SK-N-SH (cell line): Measurements from ENCODE around the gene LCNL1.

Experiments used
- CTCF ChIP-seq: fragments of 200-600 bp; sonication (generic); IDR thresholded peaks from 2 replicates; pipeline ENCODE4 v1.6.1; 2017; ENCODE audit warnings: antibody characterized with exemption, mild to moderate bottlenecking, moderate library complexity
- GABPA ChIP-seq: IDR thresholded peaks from 2 replicates; pipeline ENCODE4 v1.4.0; 2012; ENCODE audit warnings: low read depth, mild to moderate bottlenecking
- MAX ChIP-seq: IDR thresholded peaks from 2 replicates; pipeline ENCODE4 v1.4.0; 2012; ENCODE audit warnings: low read depth

- TF ChIP-seq CTCF, result no peak
- TF ChIP-seq MAX, result no peak
- no peak for TF ChIP-seq GABPA
These were observed 7.6 kb downstream of the LCNL1 start for GRCh38 chr9:136990242-136990911.
